ENCODE data around the gene ADAM10.

ADAM10 gene

GRCh38 chr15:58546066-58546591 is 203.4 kb downstream of the ADAM10 start:
- no peak for TF ChIP-seq CTCF (IDR thresholded peaks at IDR 0.05)

- no peak for TF ChIP-seq CTCF (IDR thresholded peaks at IDR 0.05)
These were observed 204.0 kb downstream of the ADAM10 start for GRCh38 chr15:58545307-58546065.

GRCh38 chr15:58544756-58545155 is 204.8 kb downstream of the ADAM10 start:
- TF ChIP-seq CTCF (IDR thresholded peaks at IDR 0.05): no peak

- TF ChIP-seq CTCF (IDR thresholded peaks at IDR 0.05): no peak
These were observed 205.7 kb downstream of the ADAM10 start for GRCh38 chr15:58543664-58544335.

GRCh38 chr15:58541410-58542087 is 208.0 kb downstream of the ADAM10 start:
- TF ChIP-seq CTCF (IDR thresholded peaks at IDR 0.05): no peak

GRCh38 chr15:58539548-58539947 is 210.0 kb downstream of the ADAM10 start:
- no peak for TF ChIP-seq CTCF (IDR thresholded peaks at IDR 0.05)

- no peak for TF ChIP-seq CTCF (IDR thresholded peaks at IDR 0.05)
These were observed 210.6 kb downstream of the ADAM10 start for GRCh38 chr15:58538901-58539300.
